Right lobe of liver (tissue), 4 donors: ENCODE results near the gene TULP1.

Source experiments
- POLR2A ChIP-seq: fragments of 450-650 bp; IDR thresholded peaks from one replicate; pipeline ENCODE4 v1.6.1; 2017; ENCODE audit warnings: antibody characterized with exemption, mild to moderate bottlenecking
- TF ChIP-seq, protein P1 (sequence below), 4 donors: fragments of 200-600 bp in 3 of 4; fragments of 450-650 bp in 1 of 4; IDR thresholded peaks; one replicate each; pipeline versions ENCODE4 v1.5.1 to v1.8.0; 2016 to 2022; ENCODE audit warnings: antibody characterized with exemption in 4 of 4, mild to moderate bottlenecking in 2 of 4
- donor health status: DM: no; HTN: no; CAD: no.
- donor health status: DM: no; HTN: no; CAD: no.
- donor health status: DM: no; HTN: yes; CAD: no.

DNA sequence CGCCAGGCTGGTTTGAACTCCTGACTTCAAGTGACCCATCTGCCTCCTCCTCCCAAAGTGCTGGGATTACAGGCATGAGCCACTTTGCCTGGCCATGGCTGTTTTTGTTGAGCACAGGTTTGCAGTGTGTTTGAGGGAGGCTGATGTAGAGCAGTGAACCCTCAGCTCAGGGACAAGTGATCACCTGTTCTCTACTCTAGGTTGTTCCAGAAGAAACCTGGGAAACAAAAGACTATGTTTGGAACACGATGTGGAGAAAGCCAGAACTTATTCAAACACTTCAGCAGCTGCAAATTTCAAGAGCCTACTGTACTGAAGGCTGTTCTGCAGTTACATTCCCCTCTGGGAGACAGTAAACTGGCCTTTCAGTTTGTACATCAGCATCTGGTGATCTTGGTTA lies 4.7 kb downstream of the TULP1 start:
- TF ChIP-seq POLR2A: no peak
- TF ChIP-seq, protein P1, sequence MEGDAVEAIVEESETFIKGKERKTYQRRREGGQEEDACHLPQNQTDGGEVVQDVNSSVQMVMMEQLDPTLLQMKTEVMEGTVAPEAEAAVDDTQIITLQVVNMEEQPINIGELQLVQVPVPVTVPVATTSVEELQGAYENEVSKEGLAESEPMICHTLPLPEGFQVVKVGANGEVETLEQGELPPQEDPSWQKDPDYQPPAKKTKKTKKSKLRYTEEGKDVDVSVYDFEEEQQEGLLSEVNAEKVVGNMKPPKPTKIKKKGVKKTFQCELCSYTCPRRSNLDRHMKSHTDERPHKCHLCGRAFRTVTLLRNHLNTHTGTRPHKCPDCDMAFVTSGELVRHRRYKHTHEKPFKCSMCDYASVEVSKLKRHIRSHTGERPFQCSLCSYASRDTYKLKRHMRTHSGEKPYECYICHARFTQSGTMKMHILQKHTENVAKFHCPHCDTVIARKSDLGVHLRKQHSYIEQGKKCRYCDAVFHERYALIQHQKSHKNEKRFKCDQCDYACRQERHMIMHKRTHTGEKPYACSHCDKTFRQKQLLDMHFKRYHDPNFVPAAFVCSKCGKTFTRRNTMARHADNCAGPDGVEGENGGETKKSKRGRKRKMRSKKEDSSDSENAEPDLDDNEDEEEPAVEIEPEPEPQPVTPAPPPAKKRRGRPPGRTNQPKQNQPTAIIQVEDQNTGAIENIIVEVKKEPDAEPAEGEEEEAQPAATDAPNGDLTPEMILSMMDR (IDR thresholded peaks at IDR 0.05): no peak
